Stromal cell of bone marrow (primary cell): ENCODE results near the gene CCDC71L.
A peak's percentile ranks its signal among the peaks of the same experiment; 100 is the strongest.
"Not testable (repeated sequence)": the region's sequence is repeated elsewhere in the genome, so short reads cannot be mapped to it uniquely, and the experiment has no call there.

Source experiments
- DNase-seq: peaks from one replicate; pipeline ENCODE4 v3.0.0-alpha.2; 2012; ENCODE audit warnings: low read depth

CCDC71L gene

DNA sequence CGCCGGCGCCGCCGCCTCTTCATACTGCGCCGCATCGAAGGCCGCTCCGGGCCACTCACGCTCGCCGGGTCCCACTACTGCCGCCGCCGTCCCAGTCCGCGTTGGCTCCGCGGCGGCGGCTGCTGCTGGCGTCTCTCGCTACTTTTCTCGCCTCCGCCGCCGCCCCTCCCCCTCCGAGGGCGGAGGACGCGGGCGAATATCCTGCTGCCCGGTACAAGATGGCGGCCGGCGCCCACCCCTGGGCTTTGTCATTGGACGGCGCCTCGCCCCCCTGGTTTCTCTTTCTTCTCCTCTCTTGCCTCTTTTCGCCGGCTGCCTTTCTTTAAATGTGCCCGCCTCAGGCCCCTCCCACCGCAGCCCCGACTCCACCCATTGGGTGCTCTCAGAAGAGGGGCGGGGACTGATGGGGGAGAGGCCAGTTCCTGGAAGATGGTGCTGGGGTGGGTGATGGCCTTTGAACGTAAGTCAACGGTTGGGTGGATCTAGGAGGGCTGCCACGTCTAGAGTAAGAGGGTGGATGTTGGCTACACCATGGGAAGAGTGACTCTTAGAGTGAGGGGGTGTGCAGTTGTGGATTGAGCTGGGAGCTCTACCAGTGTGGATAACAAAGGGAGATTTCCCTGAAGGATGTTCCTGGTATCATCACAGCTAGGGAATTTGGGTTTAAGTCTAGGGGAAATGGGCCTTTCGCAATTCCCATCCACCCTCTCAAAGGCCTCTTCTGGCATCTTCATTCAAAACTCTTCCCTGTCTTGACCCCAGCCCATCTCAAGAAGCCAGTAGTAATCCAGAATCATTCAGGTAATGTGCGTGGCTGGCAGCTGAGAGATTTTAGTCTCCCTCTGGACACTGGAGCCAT is at the start of gene CCDC71L:
TSS of gene CCDC71L (minus strand) at position 297 of the 859 bp plus-strand sequence. CDS start at position 35, 262 bp downstream.
- peak; percentile 94 for DNase-seq

DNA sequence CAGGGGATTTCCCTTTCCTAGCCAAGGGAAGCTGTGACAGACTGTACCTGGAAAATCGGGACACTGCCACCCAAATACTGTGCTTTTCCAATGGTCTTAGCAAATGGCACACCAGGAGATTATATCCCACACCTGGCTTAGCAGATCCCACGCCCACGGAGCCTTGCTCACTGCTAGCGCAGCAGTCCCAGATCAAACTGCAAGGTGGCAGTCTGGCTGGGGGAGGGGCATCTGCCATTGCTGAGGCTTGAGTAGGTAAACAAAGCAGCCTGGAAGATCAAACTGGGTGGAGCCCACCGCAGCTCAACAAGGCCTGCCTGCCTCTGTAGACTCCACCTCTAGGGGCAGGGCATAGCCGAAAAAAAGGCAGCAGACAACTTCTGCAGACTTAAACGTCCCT is 48.6 kb upstream of the CCDC71L start:
- not testable (repeated sequence) for DNase-seq

DNA sequence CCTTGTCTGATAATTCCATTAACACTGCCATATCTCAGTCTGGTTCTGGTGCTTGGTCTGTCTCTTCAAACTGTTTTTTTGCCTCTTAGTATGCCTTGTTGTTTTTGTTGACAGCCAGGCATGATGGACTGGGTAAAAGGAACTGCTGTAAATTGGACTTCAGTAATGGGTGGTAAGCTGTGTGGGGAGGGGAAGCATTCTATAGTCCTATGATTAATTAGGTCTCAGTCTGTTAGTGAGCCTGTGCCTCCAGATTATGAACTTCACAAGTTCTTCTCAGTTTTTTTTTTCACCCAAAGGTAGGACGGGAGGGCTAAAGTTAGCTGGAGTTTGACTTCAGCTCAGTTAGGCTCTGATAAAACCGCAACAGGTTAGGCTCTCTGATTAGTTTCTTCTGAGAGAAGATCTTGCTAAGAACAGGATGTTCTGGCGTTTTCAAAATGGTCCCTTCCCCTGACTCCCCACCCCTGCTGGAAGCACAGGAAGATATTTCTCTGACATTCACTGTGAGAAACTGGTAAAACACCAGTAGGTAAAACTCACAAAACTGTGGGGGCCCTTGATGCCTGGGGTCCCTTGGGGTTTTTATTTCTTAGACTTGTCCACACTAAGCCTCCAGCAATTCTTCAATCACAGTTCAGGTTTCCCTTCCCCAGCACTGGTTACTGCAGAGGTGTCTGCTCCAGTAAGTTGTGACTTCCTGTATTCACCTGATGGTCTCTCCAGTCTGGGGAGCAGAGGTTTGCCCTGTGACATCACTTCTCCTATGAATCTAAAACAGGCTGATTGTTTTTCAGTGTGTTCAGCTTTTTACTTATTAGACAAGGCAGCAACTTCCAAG is 43.3 kb upstream of the CCDC71L start:
- DNase-seq, result no peak

DNA sequence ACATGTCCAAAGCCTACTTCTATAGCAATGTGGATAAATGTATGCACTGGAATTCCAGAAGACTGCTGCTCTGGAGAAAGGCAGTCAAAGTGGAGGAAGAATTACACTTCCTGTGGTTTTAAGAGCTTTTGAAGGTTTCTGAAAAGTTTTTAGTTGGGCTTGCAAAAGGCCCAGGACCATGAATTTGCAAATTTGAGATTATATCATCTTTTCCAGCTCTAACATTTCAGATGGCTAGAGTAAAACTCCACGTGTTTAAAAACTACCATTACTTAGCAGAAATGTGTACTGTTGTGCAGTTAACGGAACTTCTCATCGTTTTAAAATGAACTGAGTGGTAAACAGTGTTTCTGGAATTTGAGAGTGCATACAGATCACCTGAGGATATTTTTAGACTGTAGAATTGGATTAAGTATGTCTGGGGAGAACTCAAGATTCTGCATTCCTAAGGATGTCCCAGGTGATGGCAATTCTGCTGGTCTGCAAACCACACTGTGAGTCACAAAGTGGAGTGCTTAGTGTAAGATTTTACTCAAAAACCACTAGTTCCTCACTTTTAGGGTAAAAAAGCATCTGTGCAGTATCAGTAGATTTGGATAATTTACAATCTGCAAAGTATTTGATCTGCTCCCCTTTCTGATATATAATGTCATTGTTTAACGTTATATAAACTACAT is 32.9 kb upstream of the CCDC71L start:
- DNase-seq, result no peak

- no peak for DNase-seq
These were observed 31.6 kb upstream of the CCDC71L start for GRCh38 chr7:106692450-106693051.

DNA sequence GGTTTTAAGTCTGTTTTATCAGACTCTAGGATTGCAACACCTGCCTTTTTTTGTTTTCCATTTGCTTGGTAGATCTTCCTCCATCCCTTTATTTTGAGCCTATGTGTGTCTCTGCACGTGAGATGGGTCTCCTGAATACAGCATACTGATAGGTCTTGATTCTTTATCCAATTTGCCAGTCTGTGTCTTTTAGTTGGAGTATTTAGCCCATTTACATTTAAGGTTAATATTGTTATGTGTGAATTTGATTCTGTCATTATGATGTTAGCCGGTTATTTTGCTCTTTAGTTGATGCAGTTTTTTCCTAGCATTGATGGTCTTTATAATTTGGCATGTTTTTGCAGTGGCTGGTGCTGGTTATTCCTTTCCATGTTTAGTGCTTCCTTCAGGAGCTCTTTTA is 27.2 kb upstream of the CCDC71L start:
- DNase-seq, result not testable (repeated sequence)

DNA sequence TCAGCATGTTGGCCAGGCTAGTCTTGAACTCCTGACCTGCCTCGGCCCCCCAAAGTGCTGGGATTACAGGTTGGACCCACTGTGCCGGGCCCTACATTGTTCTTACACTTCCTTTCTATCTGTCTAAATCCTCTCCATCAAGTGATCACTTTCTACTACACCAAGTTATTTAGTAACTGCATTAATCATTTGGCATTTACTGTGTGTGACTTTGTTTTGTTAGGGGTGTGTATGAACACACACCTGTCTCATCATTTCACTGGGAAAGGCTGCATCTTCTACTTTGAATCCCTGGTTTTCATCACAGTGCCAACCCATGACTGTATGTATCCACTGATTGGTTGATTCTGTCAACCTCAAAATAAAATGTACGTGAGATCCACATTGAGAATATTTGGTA is 23.0 kb upstream of the CCDC71L start:
- no peak for DNase-seq

DNA sequence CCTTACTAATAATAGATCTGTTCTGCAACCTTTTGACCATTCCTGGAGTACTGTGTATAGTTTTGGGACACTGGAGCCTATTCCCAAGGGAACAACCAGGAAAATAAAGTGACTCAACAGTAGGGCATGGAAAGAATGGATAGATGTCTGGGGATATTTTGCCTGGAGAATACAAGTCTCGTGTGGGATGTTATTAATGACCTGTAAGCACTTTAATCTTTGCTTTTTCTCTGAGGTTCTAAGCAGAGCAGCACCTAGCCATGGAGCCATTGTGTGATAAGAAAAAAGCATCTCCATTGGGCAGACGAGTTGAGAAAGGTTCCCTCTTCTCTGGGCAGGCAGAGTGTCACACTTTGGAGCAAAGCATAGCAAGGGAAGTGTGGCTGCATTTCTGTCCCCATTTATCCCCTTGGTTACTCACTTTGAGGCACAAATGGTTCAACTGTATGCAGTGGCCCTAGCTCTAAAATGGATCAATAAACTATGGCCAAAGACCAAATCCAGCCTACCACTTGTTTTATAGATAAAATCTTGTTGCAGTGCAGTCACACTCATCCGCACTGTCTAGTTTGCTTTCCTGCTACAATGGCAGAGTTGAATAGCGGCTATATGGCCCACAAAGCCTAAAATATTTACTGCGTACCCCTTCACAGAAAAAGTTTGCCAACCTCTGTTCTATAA is 21.0 kb upstream of the CCDC71L start:
- no peak for DNase-seq

GRCh38 chr7:106679153-106679931 is 18.4 kb upstream of the CCDC71L start:
- no peak for DNase-seq

- DNase-seq, result no peak
These were observed 17.8 kb upstream of the CCDC71L start for GRCh38 chr7:106678795-106679152.

GRCh38 chr7:106676506-106676905 is 15.5 kb upstream of the CCDC71L start:
- not testable (repeated sequence) for DNase-seq

- not testable (repeated sequence) for DNase-seq
These were observed 12.7 kb upstream of the CCDC71L start for GRCh38 chr7:106673688-106674087.

GRCh38 chr7:106671930-106672329 is 11.0 kb upstream of the CCDC71L start:
- DNase-seq, result not testable (repeated sequence)

DNA sequence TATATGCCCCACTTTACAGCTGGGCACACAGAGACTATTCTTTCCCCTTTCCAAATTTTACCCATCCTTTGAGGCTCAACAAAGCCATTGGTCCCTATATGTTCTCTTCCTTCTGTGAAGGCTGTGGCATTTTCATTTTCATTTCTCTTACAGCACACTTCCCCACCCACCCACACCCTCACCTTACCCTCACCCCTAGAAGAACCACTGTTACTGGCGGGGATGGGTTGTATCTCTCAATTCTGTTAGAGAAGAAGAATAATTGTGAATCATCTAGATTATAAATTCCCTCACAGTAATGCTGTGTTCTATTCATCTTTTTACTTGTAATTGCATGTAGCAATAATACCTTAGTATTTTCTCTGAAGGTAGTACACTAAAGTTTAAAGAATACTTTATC is 10.2 kb upstream of the CCDC71L start:
- DNase-seq, result no peak

DNA sequence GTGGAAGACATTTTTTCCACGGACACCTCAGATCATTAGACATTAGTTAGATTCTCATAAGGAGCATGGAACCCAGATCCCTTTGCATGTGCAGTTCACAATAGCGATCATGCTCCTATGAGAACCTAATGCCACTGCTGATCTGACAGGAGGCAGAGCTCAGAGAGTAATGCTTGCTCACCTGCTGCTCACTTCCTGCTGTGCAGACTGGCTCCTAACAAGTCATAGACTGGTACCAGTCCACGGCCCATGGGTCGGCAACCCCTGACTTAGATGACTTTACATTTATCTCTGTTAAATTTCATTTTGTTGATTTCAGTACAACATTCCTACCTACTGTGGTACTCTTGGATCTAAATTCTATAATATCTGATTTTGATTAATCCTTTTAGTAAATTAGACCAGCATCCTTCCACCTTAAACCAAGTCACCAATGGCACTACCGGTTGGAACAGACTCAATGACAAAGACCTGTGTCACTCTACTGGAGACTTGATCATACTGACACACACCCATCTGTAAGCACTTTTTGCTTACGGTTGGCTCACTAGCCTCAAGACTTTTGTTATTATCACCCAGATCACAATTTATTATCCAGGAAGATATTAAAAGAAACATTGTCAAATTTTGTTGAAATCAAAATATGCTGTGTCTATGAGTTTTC is 8.0 kb upstream of the CCDC71L start:
- DNase-seq, result no peak

DNA sequence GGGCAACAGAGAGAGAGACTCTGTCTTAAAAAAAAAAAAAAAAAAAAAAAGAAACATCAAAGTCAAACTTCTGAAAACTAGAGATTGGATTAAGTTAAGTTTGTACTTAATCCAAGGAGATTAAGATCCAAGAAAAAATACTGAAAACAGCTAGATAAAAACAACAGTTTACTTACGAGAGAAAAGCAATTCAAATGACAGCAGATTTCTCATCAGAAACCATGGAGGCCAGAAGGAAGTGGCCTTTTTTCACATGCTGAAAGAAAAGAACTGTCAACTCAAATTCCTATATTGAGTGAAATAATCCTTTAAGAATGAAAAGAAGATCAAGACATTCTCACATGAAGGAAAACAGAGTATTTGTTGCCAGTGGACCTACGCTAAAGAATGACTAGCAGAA is 5.4 kb upstream of the CCDC71L start:
- DNase-seq, result no peak

DNA sequence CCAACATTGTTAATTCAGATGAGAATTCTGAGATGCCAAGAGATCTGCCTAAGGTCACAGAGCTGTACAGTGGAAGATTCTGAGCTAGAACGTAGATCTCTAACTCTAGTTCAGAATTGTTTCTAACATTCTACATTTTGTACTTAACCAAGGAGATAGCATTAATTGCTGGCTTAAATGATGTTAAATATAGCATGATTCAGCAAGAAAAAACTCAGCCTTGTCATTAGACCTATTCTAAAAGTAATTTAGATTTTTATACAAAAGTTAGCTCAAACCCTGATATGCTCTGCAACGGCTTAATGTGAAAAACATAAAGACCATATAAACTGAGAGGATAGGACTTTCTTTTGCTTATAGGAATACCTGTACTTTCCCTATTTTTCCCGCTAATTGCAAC is 3.4 kb upstream of the CCDC71L start:
- DNase-seq, result no peak

- peak; percentile 41 for DNase-seq
These were observed 746 bp downstream of the CCDC71L start for GRCh38 chr7:106659963-106660861.
